ENCODE measurements around the gene ERBIN.

The ERBIN gene

GRCh38 chr5:66072031-66072430 lies 145.7 kb downstream of the ERBIN start:
- no peak overlapping the region for H3K4ac ChIP-seq (ENCODE audit: low read depth in 1 of 2, low read length in 2 of 2)
- H3K27ac ChIP-seq (ENCODE audit: low read length, poor library complexity, severe bottlenecking): no peak overlapping the region
- H3K9me3 ChIP-seq (ENCODE audit: control insufficient read depth, low read length): no peaks in the 10 kb centered on the region
- H3K79me1 ChIP-seq (replicated peaks; ENCODE audit: low read length, poor library complexity, severe bottlenecking): peaks cover 12% of the 10 kb centered on the region
- no peak overlapping the region for H3K14ac ChIP-seq (ENCODE audit: low read length in 2 of 2)
- no peak overlapping the region for H3K4me3 ChIP-seq (ENCODE audit: insufficient read depth in 1 of 2, low read depth in 1 of 2, low read length in 2 of 2)
- WGBS: 75% methylated on average over 1 of the region's 1 CpG
- H4K8ac ChIP-seq (ENCODE audit: low read length): no peak overlapping the region
- H2BK5ac ChIP-seq (ENCODE audit: low read depth, low read length, poor library complexity, severe bottlenecking): no peak overlapping the region
- no peak overlapping the region for H2AFZ ChIP-seq (ENCODE audit: low read depth, low read length)
- no peak overlapping the region for H2BK12ac ChIP-seq (ENCODE audit: low read length in 2 of 2)
- H3K18ac ChIP-seq (ENCODE audit: low read depth in 1 of 2, low read length in 2 of 2): no peak overlapping the region
- H3K23ac ChIP-seq (ENCODE audit: low read length in 2 of 2): no peak overlapping the region
- H3K4me1 ChIP-seq (ENCODE audit: control insufficient read depth, insufficient read depth, low read depth, low read length): peaks cover 1% of the 10 kb centered on the region
- H4K91ac ChIP-seq (ENCODE audit: low read length): no peak overlapping the region
- H2BK120ac ChIP-seq (ENCODE audit: low read depth, low read length): no peak overlapping the region
- no peaks in the 10 kb centered on the region for H3K27me3 ChIP-seq (ENCODE audit: control insufficient read depth in 1 of 2, insufficient read depth in 1 of 2, low read length in 2 of 2)
- no peak overlapping the region for H2BK15ac ChIP-seq (ENCODE audit: low read depth, poor library complexity, severe bottlenecking)
- H3K4me2 ChIP-seq (ENCODE audit: low read length, poor library complexity, severe bottlenecking): no peak overlapping the region
- peaks cover 7 to 74% of the 10 kb centered on the region in 2 experiments for H3K36me3 ChIP-seq (ENCODE audit: control insufficient read depth in 1 of 2, insufficient read depth in 2 of 2, low read depth in 1 of 2, low read length in 2 of 2)
- H2AK5ac ChIP-seq (ENCODE audit: low read length, severe bottlenecking): no peak overlapping the region
- H3K9ac ChIP-seq (ENCODE audit: low read length): no peak overlapping the region
- DNase-seq: peak; percentile 30

GRCh38 chr5:66074901-66075300 lies 148.5 kb downstream of the ERBIN start:
- H4K91ac ChIP-seq (ENCODE audit: low read length): no peak overlapping the region
- no peaks in the 10 kb centered on the region for H3K9me3 ChIP-seq (ENCODE audit: control insufficient read depth, low read length)
- peaks cover 7 to 82% of the 10 kb centered on the region in 2 experiments for H3K36me3 ChIP-seq (ENCODE audit: control insufficient read depth in 1 of 2, insufficient read depth in 2 of 2, low read depth in 1 of 2, low read length in 2 of 2)
- H3K18ac ChIP-seq (ENCODE audit: low read depth in 1 of 2, low read length in 2 of 2): no peak overlapping the region
- no peak overlapping the region for H2BK12ac ChIP-seq (ENCODE audit: low read length in 2 of 2)
- no peak overlapping the region for H2BK120ac ChIP-seq (ENCODE audit: low read depth, low read length)
- no peak overlapping the region for H3K14ac ChIP-seq (ENCODE audit: low read length in 2 of 2)
- no peak overlapping the region for H2BK15ac ChIP-seq (ENCODE audit: low read depth, poor library complexity, severe bottlenecking)
- H2BK5ac ChIP-seq (ENCODE audit: low read depth, low read length, poor library complexity, severe bottlenecking): no peak overlapping the region
- no peak for DNase-seq
- no peak overlapping the region for H3K23ac ChIP-seq (ENCODE audit: low read length in 2 of 2)
- H3K27me3 ChIP-seq (ENCODE audit: control insufficient read depth in 1 of 2, insufficient read depth in 1 of 2, low read length in 2 of 2): no peaks in the 10 kb centered on the region
- peaks cover 8% of the 10 kb centered on the region for H3K79me1 ChIP-seq (replicated peaks; ENCODE audit: low read length, poor library complexity, severe bottlenecking)
- H3K27ac ChIP-seq (ENCODE audit: low read length, poor library complexity, severe bottlenecking): no peak overlapping the region
- no peaks in the 10 kb centered on the region for H3K4me1 ChIP-seq (ENCODE audit: control insufficient read depth, insufficient read depth, low read depth, low read length)
- H3K9ac ChIP-seq (ENCODE audit: low read length): no peak overlapping the region
- no peak overlapping the region for H2AFZ ChIP-seq (ENCODE audit: low read depth, low read length)
- H2AK5ac ChIP-seq (ENCODE audit: low read length, severe bottlenecking): no peak overlapping the region
- H3K4ac ChIP-seq (ENCODE audit: low read depth in 1 of 2, low read length in 2 of 2): no peak overlapping the region
- no peak overlapping the region for H3K4me2 ChIP-seq (ENCODE audit: low read length, poor library complexity, severe bottlenecking)
- H4K8ac ChIP-seq (ENCODE audit: low read length): no peak overlapping the region
- H3K4me3 ChIP-seq (ENCODE audit: insufficient read depth in 1 of 2, low read depth in 1 of 2, low read length in 2 of 2): no peak overlapping the region

- Histone ChIP-seq H4K8ac (ENCODE audit: low read length) (no peak overlapping the region), H2BK120ac (ENCODE audit: low read depth, low read length) (no peak overlapping the region), H3K79me1 (replicated peaks; ENCODE audit: low read length, poor library complexity, severe bottlenecking) (no peaks in the 10 kb centered on the region), H2BK5ac (ENCODE audit: low read depth, low read length, poor library complexity, severe bottlenecking) (no peak overlapping the region), H2AK5ac (ENCODE audit: low read length, severe bottlenecking) (no peak overlapping the region), H3K27ac (ENCODE audit: low read length, poor library complexity, severe bottlenecking) (no peak overlapping the region), H3K14ac (ENCODE audit: low read length in 2 of 2) (no peak overlapping the region), H2AFZ (ENCODE audit: low read depth, low read length) (no peak overlapping the region), H3K9me3 (ENCODE audit: control insufficient read depth, low read length) (no peaks in the 10 kb centered on the region), H3K4me3 (ENCODE audit: insufficient read depth in 1 of 2, low read depth in 1 of 2, low read length in 2 of 2) (no peak overlapping the region), H2BK12ac (ENCODE audit: low read length in 2 of 2) (no peak overlapping the region), H3K27me3 (ENCODE audit: control insufficient read depth in 1 of 2, insufficient read depth in 1 of 2, low read length in 2 of 2) (no peaks in the 10 kb centered on the region), H4K91ac (ENCODE audit: low read length) (no peak overlapping the region), H3K36me3 (ENCODE audit: control insufficient read depth in 1 of 2, insufficient read depth in 2 of 2, low read depth in 1 of 2, low read length in 2 of 2) (peaks cover 0 to 81% of the 10 kb centered on the region in 2 experiments), H3K4me1 (ENCODE audit: control insufficient read depth, insufficient read depth, low read depth, low read length) (no peaks in the 10 kb centered on the region), H3K23ac (ENCODE audit: low read length in 2 of 2) (no peak overlapping the region), H3K4ac (ENCODE audit: low read depth in 1 of 2, low read length in 2 of 2) (no peak overlapping the region), H3K9ac (ENCODE audit: low read length) (no peak overlapping the region), H3K18ac (ENCODE audit: low read depth in 1 of 2, low read length in 2 of 2) (no peak overlapping the region), H2BK15ac (ENCODE audit: low read depth, poor library complexity, severe bottlenecking) (no peak overlapping the region), H3K4me2 (ENCODE audit: low read length, poor library complexity, severe bottlenecking) (no peak overlapping the region)
- WGBS: 100% methylated on average over 1 of the region's 2 CpGs
- DNase-seq: no peak
These were observed 154.3 kb downstream of the ERBIN start for GRCh38 chr5:66080664-66081063.

- no peak overlapping the region for H2BK15ac ChIP-seq (ENCODE audit: low read depth, poor library complexity, severe bottlenecking)
- H3K79me1 ChIP-seq (replicated peaks; ENCODE audit: low read length, poor library complexity, severe bottlenecking): peaks cover 3% of the 10 kb centered on the region
- H3K9ac ChIP-seq (ENCODE audit: low read length): no peak overlapping the region
- peaks cover 74% of the 10 kb centered on the region for H3K9me3 ChIP-seq (ENCODE audit: control insufficient read depth, low read length)
- no peak overlapping the region for H2BK120ac ChIP-seq (ENCODE audit: low read depth, low read length)
- H2BK5ac ChIP-seq (ENCODE audit: low read depth, low read length, poor library complexity, severe bottlenecking): no peak overlapping the region
- no peak overlapping the region for H4K91ac ChIP-seq (ENCODE audit: low read length)
- no peaks in the 10 kb centered on the region for H3K4me1 ChIP-seq (ENCODE audit: control insufficient read depth, insufficient read depth, low read depth, low read length)
- WGBS: 100% methylated on average over 2 of the region's 2 CpGs
- H3K27ac ChIP-seq (ENCODE audit: low read length, poor library complexity, severe bottlenecking): no peak overlapping the region
- H3K18ac ChIP-seq (ENCODE audit: low read depth in 1 of 2, low read length in 2 of 2): no peak overlapping the region
- H2AFZ ChIP-seq (ENCODE audit: low read depth, low read length): no peak overlapping the region
- H3K4me2 ChIP-seq (ENCODE audit: low read length, poor library complexity, severe bottlenecking): no peak overlapping the region
- peaks cover 16 to 82% of the 10 kb centered on the region in 2 experiments for H3K36me3 ChIP-seq (ENCODE audit: control insufficient read depth in 1 of 2, insufficient read depth in 2 of 2, low read depth in 1 of 2, low read length in 2 of 2)
- H4K8ac ChIP-seq (ENCODE audit: low read length): no peak overlapping the region
- H3K27me3 ChIP-seq (ENCODE audit: control insufficient read depth in 1 of 2, insufficient read depth in 1 of 2, low read length in 2 of 2): no peaks in the 10 kb centered on the region
- no peak overlapping the region for H2AK5ac ChIP-seq (ENCODE audit: low read length, severe bottlenecking)
- no peak overlapping the region for H3K4ac ChIP-seq (ENCODE audit: low read depth in 1 of 2, low read length in 2 of 2)
- DNase-seq: no peak
- H2BK12ac ChIP-seq (ENCODE audit: low read length in 2 of 2): no peak overlapping the region
- no peak overlapping the region for H3K14ac ChIP-seq (ENCODE audit: low read length in 2 of 2)
- peak overlapping the region in 1 of 2 experiments; percentile 23 for H3K4me3 ChIP-seq (ENCODE audit: insufficient read depth in 1 of 2, low read depth in 1 of 2, low read length in 2 of 2)
- no peak overlapping the region for H3K23ac ChIP-seq (ENCODE audit: low read length in 2 of 2)
These were observed 163.0 kb downstream of the ERBIN start for GRCh38 chr5:66089384-66089783.

All from mesenchymal stem cell (in vitro differentiated cells and primary cell).